Esophagus mucosa (tissue), 1 donor: Measurements from ENCODE around the gene ARL8B. TPM values are rescaled to one million over a fixed set of nuclear protein-coding genes. Genes with fewer than 3 reads are reported as not detected.

Experiments used
- ATAC-seq: fragments of 200-7000 bp; cut with Tn5 transposase; one replicate; pipeline ENCODE4 v1.9.1; 2020
- total RNA-seq: library from RNA; stranded (reverse); gene quantifications from one replicate; pipeline ENCODE4 v1.2.4, GENCODE V29; 2023
- donor health status: DM: yes; HTN: yes; CAD: no.

ARL8B gene
- total RNA-seq, 1 donor from 2014 or later = 77.3 TPM

DNA sequence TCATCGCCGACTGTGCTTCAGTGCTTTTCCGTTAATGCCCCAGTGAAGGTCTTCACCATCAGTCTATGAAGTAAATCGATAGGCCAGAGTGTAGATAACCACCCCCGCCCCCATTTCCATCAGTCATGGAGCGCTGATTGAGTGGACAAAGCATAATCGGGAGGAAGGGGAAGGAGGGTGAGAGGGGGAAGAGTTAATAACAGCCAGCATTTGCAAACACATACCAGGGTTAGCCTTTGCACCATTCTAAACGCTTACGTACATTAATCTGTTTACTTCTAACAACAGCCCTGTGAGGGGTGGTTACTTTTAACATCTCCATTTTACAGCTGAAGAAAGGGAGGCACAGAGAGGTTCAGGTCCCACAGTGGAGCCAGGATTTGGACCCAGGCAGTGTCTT is 92.3 kb downstream of the ARL8B start:
- no peak for ATAC-seq

DNA sequence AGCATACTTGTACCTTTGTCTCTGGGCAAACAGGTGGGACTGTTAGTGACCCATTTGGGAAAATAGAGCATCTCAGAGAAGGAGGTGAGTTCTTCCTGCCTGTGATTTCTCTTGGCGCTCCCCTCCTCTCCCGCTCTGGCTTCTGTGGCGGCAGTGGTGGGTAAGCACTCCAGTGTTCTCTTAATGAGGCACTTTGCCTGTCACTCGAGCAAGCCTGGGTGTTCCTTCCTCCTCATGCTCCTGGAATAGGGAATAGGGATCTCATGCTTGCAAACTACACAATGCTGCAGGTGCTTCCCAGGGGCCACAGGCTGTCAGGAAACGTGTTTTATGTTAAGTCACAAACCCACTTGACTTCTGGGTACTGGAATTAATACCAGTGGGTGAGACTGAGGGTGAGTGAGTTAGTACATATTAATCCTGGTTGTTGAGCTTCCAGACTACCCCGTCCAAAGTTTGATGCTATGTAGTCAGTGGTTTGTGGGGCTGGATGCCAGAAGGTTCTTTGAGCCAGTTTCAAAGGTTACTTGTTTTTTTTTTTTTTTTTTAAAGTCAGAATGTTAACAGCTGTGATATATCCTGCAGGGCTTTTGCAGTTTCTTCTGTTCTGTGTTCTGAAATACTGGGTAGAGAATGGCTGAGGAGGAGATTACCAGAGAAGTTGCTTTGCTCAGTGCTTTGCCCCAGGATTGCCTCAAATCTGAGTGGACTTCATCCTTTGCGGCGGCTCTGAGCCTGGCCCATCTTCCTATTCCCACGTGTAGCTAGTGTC is 95.9 kb downstream of the ARL8B start:
- ATAC-seq = no peak

DNA sequence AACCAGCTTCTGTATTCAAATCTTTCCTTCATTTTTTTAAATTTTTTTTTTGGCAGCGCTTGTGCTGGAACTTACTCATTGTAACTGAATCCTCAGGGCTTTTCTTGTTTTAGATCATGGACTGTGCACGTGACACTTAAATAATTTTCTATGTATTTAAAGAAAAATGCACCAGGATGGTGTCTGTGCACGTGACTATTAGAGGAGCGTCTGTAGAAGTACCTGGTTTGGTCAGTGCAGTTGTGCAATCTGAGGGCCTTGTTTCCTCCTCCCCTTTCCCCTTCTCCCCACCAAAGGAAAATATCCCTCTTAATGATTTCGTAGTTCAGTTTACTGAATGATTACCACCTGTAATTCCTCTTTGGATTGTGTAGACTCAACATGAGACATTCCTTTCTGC is 96.7 kb downstream of the ARL8B start:
- no peak for ATAC-seq

DNA sequence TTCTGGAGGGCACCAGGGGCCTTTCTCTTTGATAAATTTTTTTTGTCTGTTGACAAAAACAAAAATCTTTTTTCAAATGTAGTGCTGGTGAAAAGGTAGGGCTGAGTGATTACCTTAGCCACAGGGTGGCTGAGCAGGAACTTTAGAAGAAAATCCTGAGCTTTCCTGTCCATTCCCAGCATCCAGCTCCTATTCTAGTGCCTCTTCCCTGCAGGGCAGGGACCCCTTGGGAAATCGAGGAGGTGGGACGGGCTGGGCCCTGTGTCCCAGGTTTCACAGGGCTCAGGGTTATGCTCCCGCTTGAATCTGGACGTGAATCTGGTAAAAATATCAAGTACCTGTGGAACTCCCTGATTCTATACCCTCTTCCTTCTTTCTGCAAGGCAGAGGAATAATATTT is 97.1 kb downstream of the ARL8B start:
- ATAC-seq = no peak

DNA sequence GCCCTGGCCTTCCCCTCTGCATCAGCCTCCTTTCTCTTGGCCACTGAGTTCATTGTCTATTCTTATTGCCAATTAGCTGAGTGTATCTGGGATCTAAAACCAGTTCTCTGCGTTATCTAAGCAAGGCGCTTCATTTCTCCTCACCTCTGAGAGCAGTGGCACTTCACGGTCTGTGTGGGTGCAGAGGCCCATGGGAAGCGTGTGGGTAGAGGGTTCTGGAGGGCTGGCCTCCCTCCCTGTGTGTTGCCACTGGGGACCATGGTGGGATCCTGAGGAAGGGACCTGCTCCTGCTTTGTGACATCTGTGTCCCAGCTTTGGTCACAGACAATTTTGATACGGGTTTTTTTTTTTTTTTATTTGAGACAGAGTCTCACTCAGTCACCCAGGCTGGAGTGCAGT is 98.1 kb downstream of the ARL8B start:
- peak; percentile 28 for ATAC-seq

DNA sequence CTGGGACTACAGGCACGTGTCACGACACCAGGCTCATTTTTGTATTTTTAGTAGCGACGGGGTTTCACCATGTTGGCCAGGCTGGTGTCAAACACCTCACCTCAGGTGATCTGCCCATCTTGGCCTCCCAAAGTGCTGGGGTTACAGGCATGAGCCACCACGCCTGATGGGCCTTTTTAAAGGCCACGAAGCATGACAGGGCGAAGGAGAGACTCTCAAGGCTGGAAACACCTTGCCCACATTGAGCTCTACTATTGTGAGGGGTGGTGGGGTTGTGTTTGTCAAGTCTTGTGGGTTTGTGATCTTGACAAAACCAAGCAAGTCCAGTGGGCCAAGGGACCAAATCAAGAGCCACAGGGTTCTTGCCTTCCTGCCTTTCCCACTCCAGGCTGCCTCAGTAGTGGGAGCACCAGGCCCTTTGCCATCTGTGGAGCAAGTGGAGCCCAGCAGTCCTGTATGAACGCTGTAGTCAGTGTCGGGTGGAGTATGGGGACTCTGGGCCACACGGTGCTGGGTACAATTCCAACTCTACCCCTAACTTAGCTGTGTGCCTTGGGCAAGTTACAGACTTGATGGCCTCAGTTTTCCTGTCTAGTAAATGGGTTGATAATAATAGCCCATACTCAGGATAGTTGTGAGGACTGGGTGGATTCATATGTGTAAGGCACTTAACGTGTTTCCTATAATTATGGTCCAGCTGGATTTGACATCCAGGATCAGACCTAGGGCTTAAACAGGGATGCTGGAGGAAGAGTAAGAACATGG is 98.8 kb downstream of the ARL8B start:
- peak; percentile 19 for ATAC-seq

DNA sequence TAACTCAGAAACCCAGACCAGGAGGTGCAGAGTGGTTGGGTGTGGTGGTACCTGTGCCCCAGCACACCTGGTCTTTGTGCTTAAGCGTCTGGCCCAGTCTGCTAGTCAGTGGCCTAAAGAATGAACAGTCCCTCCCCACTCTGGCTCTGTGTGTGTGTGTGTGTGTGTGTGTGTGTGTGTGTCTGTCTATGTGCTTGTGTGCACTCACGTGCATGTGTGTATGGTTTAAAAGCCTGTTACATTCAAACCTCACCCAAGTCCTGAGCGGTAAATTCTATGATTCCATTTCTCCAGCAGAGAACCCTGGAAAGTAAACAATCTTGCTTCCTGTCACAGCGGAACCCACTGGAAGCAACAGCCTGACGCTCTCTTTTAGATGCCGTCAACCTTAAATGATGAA is 99.6 kb downstream of the ARL8B start:
- peak; percentile 28 for ATAC-seq

DNA sequence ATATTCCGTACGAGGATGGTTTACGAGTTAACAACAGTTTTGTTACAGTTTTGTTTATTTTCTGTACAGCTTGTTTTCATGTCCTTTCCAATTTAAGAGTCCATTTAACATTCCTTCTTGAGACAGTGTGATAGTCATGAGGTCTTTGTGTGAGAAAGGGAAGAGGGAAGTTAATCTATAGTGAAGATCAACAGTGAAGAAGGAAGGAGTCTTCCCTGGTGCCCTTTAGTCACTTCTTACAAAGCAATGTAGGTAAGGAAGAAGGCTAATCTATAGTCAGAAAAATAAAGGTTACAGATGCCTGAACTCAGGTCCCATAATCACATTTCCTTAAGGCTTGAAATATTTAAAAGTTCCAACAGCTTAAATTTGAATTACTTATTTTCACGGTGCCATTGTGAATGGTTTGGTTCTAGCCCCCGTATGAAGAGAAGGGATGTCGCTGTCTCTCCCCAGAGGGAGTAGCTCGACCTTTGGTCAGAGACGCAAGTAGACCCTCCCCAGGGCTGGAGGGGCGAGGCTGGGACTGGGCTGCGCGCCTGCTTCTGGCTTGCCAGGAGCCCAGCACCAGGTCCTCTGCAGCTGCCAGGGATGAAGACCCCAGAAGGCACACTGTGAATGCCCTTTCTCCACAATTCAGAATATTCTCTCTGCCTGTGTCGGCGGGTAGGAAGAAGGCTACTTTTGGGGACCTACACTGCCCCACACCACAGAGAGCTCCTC is 100.4 kb downstream of the ARL8B start:
- ATAC-seq = no peak

DNA sequence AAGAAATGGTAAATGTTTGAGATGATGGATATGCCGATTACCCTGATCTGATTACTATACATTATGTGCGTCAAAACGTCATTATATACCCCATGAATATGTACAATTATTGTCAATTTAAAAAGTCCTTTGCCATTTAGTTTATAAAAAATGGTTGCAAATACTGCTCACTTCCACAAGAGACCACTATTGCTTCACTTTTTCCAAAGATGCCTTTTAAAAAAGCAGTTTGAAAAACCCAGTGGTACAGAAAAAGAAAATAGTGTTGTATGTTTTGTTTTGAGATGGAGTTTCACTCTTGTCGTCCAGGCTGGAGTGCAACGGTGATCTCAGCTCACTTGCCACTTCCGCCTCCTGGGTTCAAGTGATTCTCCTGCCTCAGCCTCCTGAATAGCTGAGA is 104.7 kb downstream of the ARL8B start:
- no peak for ATAC-seq

DNA sequence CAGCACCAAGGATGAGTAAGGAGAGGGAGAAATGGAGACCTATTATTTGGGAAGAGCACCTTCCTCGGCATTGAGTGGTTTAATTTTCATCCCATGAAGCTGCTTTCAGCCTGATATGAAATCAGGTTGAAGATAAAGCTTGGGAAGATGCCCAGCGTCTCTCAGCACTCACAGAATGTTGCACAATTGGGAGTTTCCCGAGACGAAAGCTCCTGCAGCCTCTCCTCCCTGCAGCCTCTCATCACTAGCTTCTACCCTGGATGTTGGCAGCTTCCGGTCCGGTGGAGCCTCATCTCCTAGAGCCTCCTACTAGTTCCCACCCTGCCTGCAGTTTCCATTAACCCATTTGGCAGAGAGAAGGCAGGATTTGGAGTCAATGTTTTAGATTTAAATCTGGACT is 105.7 kb downstream of the ARL8B start:
- no peak for ATAC-seq

DNA sequence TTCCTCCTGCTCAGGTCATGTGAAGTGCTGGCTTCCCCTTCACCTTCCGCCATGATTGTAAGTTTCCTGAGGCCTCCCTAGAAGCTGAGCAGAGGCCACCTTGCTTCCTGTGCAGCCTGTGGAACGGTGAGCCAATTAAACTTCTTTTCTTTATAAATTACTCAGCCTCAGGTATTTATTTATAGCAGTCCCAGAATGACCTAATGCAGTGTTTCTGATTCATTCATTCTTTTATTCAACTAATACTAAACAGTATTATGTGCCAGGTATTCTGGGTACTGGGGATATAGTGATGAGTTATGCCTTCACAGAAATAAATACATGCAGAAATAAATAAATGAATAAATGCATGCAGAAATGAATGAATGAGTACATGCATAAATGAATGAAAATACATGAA is 107.3 kb downstream of the ARL8B start:
- no peak for ATAC-seq

Other genes with a start within 250 kb of the ARL8B start
- gene BHLHE40, start 142.9 kb upstream of the ARL8B start, total RNA-seq = 266 TPM
- gene EDEM1, start 65.4 kb downstream of the ARL8B start, total RNA-seq = 37.3 TPM